ENCODE results near the gene B4GAT1.
A peak's percentile ranks its signal among the peaks of the same experiment; 100 is the strongest.

B4GAT1 gene

GRCh38 chr11:66349084-66349386, 1.6 kb upstream of the B4GAT1 start:
- Mint-ChIP-seq H3K4me1 (ENCODE audit: low read depth in 2 of 2) (peaks cover 17 to 20% of the 10 kb centered on the region in 2 donors), H3K9me3 (no peaks in the 10 kb centered on the region), H3K27ac (peak overlapping the region; percentile 99 to 100), H3K36me3 (ENCODE audit: insufficient read depth) (peaks cover 45% of the 10 kb centered on the region), H3K27me3 (no peaks in the 10 kb centered on the region), H3K4me3 (peak overlapping the region; percentile 96 to 99)
- DNase-seq (no peak), ATAC-seq (replicated peaks) (no peak)

GRCh38 chr11:66346476-66347424, 679 bp downstream of the B4GAT1 start:
- no peak for DNase-seq
- ATAC-seq (replicated peaks), result no peak
- Mint-ChIP-seq H3K4me3 (peak overlapping the region; percentile 96 to 99), H3K27ac (peak overlapping the region; percentile 28 to 100), H3K27me3 (no peaks in the 10 kb centered on the region), H3K4me1 (ENCODE audit: low read depth in 2 of 2) (peaks cover 29 to 36% of the 10 kb centered on the region in 2 donors), H3K36me3 (ENCODE audit: insufficient read depth) (peaks cover 49% of the 10 kb centered on the region), H3K9me3 (no peaks in the 10 kb centered on the region)

- Mint-ChIP-seq H3K36me3 (ENCODE audit: insufficient read depth) (peaks cover 62% of the 10 kb centered on the region), H3K4me1 (ENCODE audit: low read depth in 2 of 2) (peaks cover 34 to 36% of the 10 kb centered on the region in 2 donors)
Measured at GRCh38 chr11:66345316-66345649, 2.1 kb downstream of the B4GAT1 start.

GRCh38 chr11:66344550-66345315, 2.7 kb downstream of the B4GAT1 start, which contains the start of gene BRMS1:
Gene BRMS1, minus strand, starts transcription at chr11:66345104. Its CDS starts 2,870 bp downstream, at chr11:66342234.
- Mint-ChIP-seq H3K4me3 (peak within 1 kb of the TSS; percentile 96 to 99), H3K4me1 (ENCODE audit: low read depth in 2 of 2) (peaks cover 34 to 36% of the 10 kb centered on the region in 2 donors), H3K27me3 (no peaks in the 10 kb centered on the region), H3K9me3 (no peaks in the 10 kb centered on the region), H3K36me3 (ENCODE audit: insufficient read depth) (peaks cover 65% of the 10 kb centered on the region), H3K27ac (peak within 1 kb of the TSS; percentile 98 to 100)
- DNase-seq (peak; percentile 93 to 96 (median 95)), ATAC-seq (replicated peaks) (peak; percentile 85)

More at GRCh38 chr11:66345316-66345649, 2.1 kb downstream of the B4GAT1 start:
- DNase-seq (no peak), ATAC-seq (replicated peaks) (peak; percentile 14)
- Mint-ChIP-seq H3K27ac (peak overlapping the region; percentile 98 to 100), H3K4me3 (peak overlapping the region; percentile 96 to 99), H3K27me3 (no peaks in the 10 kb centered on the region), H3K9me3 (no peaks in the 10 kb centered on the region)

GRCh38 chr11:66343176-66343575, 4.3 kb downstream of the B4GAT1 start:
- H3K9me3 Mint-ChIP-seq, result no peaks in the 10 kb centered on the region
- H3K4me1 Mint-ChIP-seq (ENCODE audit: low read depth in 2 of 2), result peaks cover 36% of the 10 kb centered on the region in 2 donors
- ATAC-seq (replicated peaks) (no peak), DNase-seq (no peak)
- H3K27me3 Mint-ChIP-seq, result no peaks in the 10 kb centered on the region
- peaks cover 67% of the 10 kb centered on the region for H3K36me3 Mint-ChIP-seq (ENCODE audit: insufficient read depth)
- peak overlapping the region; percentile 96 to 99 for H3K4me3 Mint-ChIP-seq
- H3K27ac Mint-ChIP-seq, result peak overlapping the region in 1 of 2 donors; percentile 27

- Mint-ChIP-seq H3K9me3 (no peaks in the 10 kb centered on the region), H3K4me1 (ENCODE audit: low read depth in 2 of 2) (peaks cover 41 to 43% of the 10 kb centered on the region in 2 donors), H3K36me3 (ENCODE audit: insufficient read depth) (peaks cover 62% of the 10 kb centered on the region), H3K27ac (peak overlapping the region in 1 of 2 donors; percentile 66), H3K4me3 (no peak overlapping the region), H3K27me3 (no peaks in the 10 kb centered on the region)
- DNase-seq (no peak), ATAC-seq (replicated peaks) (no peak)
Measured at GRCh38 chr11:66341502-66342126, 5.8 kb downstream of the B4GAT1 start.

- Mint-ChIP-seq H3K27ac (peak overlapping the region in 1 of 2 donors; percentile 66), H3K4me1 (ENCODE audit: low read depth in 2 of 2) (peaks cover 47 to 49% of the 10 kb centered on the region in 2 donors), H3K4me3 (no peak overlapping the region), H3K27me3 (no peaks in the 10 kb centered on the region), H3K36me3 (ENCODE audit: insufficient read depth) (peaks cover 62% of the 10 kb centered on the region), H3K9me3 (no peaks in the 10 kb centered on the region)
- no peak for DNase-seq
- ATAC-seq (replicated peaks), result no peak
Measured at GRCh38 chr11:66340596-66341501, 6.6 kb downstream of the B4GAT1 start.

GRCh38 chr11:66339686-66340483, 7.5 kb downstream of the B4GAT1 start:
- Mint-ChIP-seq H3K27ac (no peak overlapping the region), H3K36me3 (ENCODE audit: insufficient read depth) (peaks cover 52% of the 10 kb centered on the region), H3K4me3 (no peak overlapping the region), H3K9me3 (no peaks in the 10 kb centered on the region), H3K27me3 (no peaks in the 10 kb centered on the region), H3K4me1 (ENCODE audit: low read depth in 2 of 2) (peaks cover 44 to 49% of the 10 kb centered on the region in 2 donors)
- ATAC-seq (replicated peaks) (no peak), DNase-seq (no peak)

GRCh38 chr11:66339162-66339675, 8.2 kb downstream of the B4GAT1 start:
- Mint-ChIP-seq H3K9me3 (no peaks in the 10 kb centered on the region), H3K4me3 (no peak overlapping the region), H3K27ac (peak overlapping the region in 1 of 2 donors; percentile 27), H3K36me3 (ENCODE audit: insufficient read depth) (peaks cover 46% of the 10 kb centered on the region), H3K4me1 (ENCODE audit: low read depth in 2 of 2) (peaks cover 38 to 43% of the 10 kb centered on the region in 2 donors), H3K27me3 (no peaks in the 10 kb centered on the region)
- DNase-seq (no peak), ATAC-seq (replicated peaks) (no peak)

- no peaks in the 10 kb centered on the region for H3K9me3 Mint-ChIP-seq
- H3K27me3 Mint-ChIP-seq, result no peaks in the 10 kb centered on the region
- no peak overlapping the region for H3K4me3 Mint-ChIP-seq
- H3K36me3 Mint-ChIP-seq (ENCODE audit: insufficient read depth), result peaks cover 43% of the 10 kb centered on the region
- ATAC-seq (replicated peaks), result no peak
- no peak for DNase-seq
- H3K27ac Mint-ChIP-seq, result peak overlapping the region in 1 of 2 donors; percentile 27
- H3K4me1 Mint-ChIP-seq (ENCODE audit: low read depth in 2 of 2), result peaks cover 31 to 41% of the 10 kb centered on the region in 2 donors
Measured at GRCh38 chr11:66338276-66339161, 8.9 kb downstream of the B4GAT1 start.

Data from effector memory CD8-positive, alpha-beta T cell (primary cell).